Psoas muscle (tissue), 8 donors: ENCODE measurements around the gene RNF225. TPM values are rescaled to one million over a fixed set of nuclear protein-coding genes. Genes with fewer than 3 reads are reported as not detected.

Experiments
- ATAC-seq, 4 donors: fragments of 200-7000 bp; cut with Tn5 transposase; one replicate each; pipeline ENCODE4 v1.9.1; 2020; ENCODE audit warnings: moderate library complexity in 3 of 4, mild to moderate bottlenecking in 2 of 4
- DNase-seq, 2 donors: peaks; one replicate each; pipeline ENCODE4 v3.0.0-alpha.2; 2020
- H3K27ac ChIP-seq: fragments of 200-600 bp; one replicate; pipeline ENCODE4 v1.8.0; 2022
- H3K27me3 ChIP-seq, 3 donors: fragments of 200-600 bp in 1 of 3; one replicate each; pipeline versions ENCODE4 v1.6.1 to v1.8.0; 2013 to 2022; ENCODE audit warnings: low read length in 2 of 3, mild to moderate bottlenecking in 2 of 3, moderate library complexity in 1 of 3; ENCODE audit not compliant: insufficient read depth in 3 of 3
- H3K36me3 ChIP-seq, 2 donors: fragments of 200-600 bp in 1 of 2; one replicate each; pipeline versions ENCODE4 v1.6.1 to v1.8.0; 2013 to 2022; ENCODE audit warnings: low read depth in 1 of 2, mild to moderate bottlenecking in 1 of 2, moderate library complexity in 1 of 2; ENCODE audit not compliant: insufficient read depth in 1 of 2
- H3K4me1 ChIP-seq: fragments of 200-600 bp; one replicate; pipeline ENCODE4 v1.8.0; 2022
- H3K4me3 ChIP-seq: fragments of 200-600 bp; one replicate; pipeline ENCODE4 v1.8.0; 2022; ENCODE audit warnings: mild to moderate bottlenecking
- H3K9me3 ChIP-seq: fragments of 200-600 bp; one replicate; pipeline ENCODE4 v1.8.0; 2022
- WGBS, 3 donors: extraction: QIAGEN DNeasy Blood & Tissue Kit; methylation state at CpG; one replicate each; pipeline versions ENCODE4 v1.1.6 to v1.1.7; 2013; 5-methylcytosine and 5-hydroxymethylcytosine counted together
- intact Hi-C, 2 donors: fragments of 100-400 bp; cut with DNase I; formaldehyde crosslinking; loops; one replicate each; pipeline versions ENCODE4 v1.11.0 to v1.14.2; 2022
- polyA plus RNA-seq, 3 donors: library from polyadenylated mRNA; stranded (reverse); fragments of 200-250 nt; gene quantifications; one replicate each; pipeline ENCODE4 v1.2.3, GENCODE V29; 2013
- total RNA-seq, 4 donors: library from RNA; stranded (reverse); fragmentation: NEBNext Ultra II Directional in 2 of 4; extraction: Animal tissue kit (Norgen Biotek cat#: 25700) in 2 of 4; gene quantifications; one replicate each; pipeline versions ENCODE4 v1.2.1 to v1.2.4, GENCODE V29; 2021 to 2023
- TF ChIP-seq, protein P1 (sequence below): fragments of 200-600 bp; IDR thresholded peaks from one replicate; pipeline ENCODE4 v1.8.0; 2022; ENCODE audit warnings: antibody characterized with exemption
- donor health status: healthy with polysubstance abuse.
- donor health status: DM: no; HTN: no; CAD: no; lungs with moderate emphysema.
- donor health status: Bipolar disorder and iron deficiency.
- donor health status: healthy.
- donor health status: DM: yes; HTN: yes; CAD: no.
- donor health status: DM: no; HTN: no; CAD: no.
- donor health status: DM: no; HTN: no; CAD: no.
- donor health status: DM: yes; HTN: yes; CAD: no.

Gene RNF225
- total and polyA plus RNA-seq, 7 donors: not detected

GRCh38 chr19:58380037-58380661 is 15.3 kb upstream of the RNF225 start:
- Histone ChIP-seq H3K27ac (peak overlapping the region; percentile 90), H3K4me1 (peaks cover 22% of the 10 kb centered on the region), H3K9me3 (no peaks in the 10 kb centered on the region), H3K4me3 (peak overlapping the region; percentile 76), H3K36me3 (no peaks in the 10 kb centered on the region), H3K27me3 (no peaks in the 10 kb centered on the region)
- intact Hi-C loops: no loop called here
- 4 to 5% (median 5%) methylated on average over 24 of the region's 24 CpGs for WGBS, 3 donors
- TF ChIP-seq, protein P1, sequence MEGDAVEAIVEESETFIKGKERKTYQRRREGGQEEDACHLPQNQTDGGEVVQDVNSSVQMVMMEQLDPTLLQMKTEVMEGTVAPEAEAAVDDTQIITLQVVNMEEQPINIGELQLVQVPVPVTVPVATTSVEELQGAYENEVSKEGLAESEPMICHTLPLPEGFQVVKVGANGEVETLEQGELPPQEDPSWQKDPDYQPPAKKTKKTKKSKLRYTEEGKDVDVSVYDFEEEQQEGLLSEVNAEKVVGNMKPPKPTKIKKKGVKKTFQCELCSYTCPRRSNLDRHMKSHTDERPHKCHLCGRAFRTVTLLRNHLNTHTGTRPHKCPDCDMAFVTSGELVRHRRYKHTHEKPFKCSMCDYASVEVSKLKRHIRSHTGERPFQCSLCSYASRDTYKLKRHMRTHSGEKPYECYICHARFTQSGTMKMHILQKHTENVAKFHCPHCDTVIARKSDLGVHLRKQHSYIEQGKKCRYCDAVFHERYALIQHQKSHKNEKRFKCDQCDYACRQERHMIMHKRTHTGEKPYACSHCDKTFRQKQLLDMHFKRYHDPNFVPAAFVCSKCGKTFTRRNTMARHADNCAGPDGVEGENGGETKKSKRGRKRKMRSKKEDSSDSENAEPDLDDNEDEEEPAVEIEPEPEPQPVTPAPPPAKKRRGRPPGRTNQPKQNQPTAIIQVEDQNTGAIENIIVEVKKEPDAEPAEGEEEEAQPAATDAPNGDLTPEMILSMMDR: no peak
- DNase-seq: peak in 1 of 2 donors; percentile 22
- no peak for ATAC-seq

DNA sequence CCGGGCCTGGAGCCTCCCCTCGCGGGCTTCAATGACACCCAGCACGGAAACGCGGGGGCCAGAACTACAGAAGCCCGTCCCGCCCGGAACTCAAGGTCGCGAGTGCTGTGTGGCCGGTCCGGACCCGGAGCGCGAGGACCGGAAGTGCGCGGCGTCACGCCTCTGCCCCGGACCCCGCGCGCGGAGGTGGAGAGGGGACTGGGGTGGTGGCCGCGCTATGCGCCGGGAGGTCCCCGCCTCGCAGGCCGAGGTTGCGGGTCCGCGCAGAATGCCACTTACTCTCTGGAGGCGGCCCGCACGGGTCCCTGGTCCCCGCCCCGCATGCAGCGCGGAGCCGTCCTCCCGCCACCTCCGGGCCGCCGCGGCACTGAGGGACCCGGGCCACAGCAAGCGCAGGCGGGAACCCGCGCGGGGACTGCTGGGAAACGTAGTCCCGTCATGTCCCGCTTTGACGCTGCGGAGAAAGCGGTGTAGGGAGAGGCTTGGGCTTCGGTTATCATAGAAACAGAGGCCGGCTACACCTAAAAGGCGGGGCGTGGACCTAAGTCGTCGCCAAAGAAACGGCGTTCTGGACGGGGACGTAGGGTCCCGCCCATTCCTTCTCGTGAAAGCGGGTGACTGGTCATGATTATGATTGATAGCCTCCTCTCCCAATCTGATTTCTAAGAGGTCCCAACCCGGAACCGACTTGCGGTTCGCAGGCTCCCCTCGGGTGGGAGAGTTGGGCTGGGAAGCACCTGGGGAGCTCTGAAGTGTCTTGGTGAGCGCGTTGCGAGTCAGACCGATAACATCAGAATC is 14.6 kb upstream of the RNF225 start, which contains the start of gene ZNF837:
TSS of gene ZNF837 (minus strand) at position 369 of the 798 bp plus-strand sequence. CDS start 11,698 bp downstream, outside the sequence.
- Histone ChIP-seq H3K27me3 (no peaks in the 10 kb centered on the region), H3K4me1 (peaks cover 29% of the 10 kb centered on the region), H3K36me3 (no peaks in the 10 kb centered on the region), H3K27ac (peak within 1 kb of the TSS; percentile 90), H3K4me3 (peak within 1 kb of the TSS; percentile 76), H3K9me3 (no peaks in the 10 kb centered on the region)
- WGBS, 3 donors: 0 to 1% (median 0%) methylated on average over 62 to 83 of the region's 83 CpGs
- TF ChIP-seq, protein P1: no peak
- ATAC-seq (peak; percentile 90 to 95 (median 94)), DNase-seq (peak; percentile 98 to 99)
- intact Hi-C loops: no loop called here

DNA sequence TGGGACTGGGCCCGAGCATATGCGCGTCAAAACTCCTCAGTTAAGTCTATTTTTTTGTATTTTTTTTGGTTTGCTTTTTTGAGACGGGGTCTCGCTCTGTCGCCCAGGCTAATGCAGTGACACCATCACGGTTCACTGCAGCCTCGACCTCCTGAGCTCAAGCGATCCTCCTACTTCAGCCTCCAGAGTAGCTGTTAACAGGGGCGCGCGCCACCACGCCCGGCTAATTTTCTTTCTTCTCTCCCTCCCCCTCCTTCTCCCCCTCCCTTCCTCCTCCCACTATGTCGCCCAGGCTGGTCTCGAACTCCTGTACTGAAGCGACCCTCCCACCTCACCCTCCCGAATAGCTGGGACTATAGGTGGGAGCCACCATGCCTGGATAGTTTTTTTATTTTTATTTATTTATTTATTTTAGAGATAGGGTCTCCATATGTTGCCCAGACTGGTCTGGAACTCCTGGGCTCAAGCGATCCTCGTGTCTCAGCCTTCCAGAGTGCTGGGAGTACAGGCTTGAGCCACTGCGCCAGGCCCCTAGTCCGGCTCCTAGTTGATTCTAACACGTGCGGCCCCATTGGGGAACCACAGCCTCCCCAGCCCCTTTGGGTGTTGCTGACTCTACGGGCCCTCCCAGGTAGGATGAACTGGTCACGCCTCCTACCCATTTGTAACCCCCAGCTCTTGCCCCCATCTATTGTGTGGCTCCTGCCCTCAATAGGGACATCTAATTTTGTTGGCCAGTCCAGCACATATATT is 13.8 kb upstream of the RNF225 start:
- Histone ChIP-seq H3K9me3 (no peaks in the 10 kb centered on the region), H3K27me3 (no peaks in the 10 kb centered on the region), H3K4me1 (peaks cover 31% of the 10 kb centered on the region), H3K4me3 (peak overlapping the region; percentile 76), H3K27ac (peak overlapping the region; percentile 90), H3K36me3 (no peaks in the 10 kb centered on the region)
- TF ChIP-seq, protein P1: no peak
- ATAC-seq (no peak), DNase-seq (peak in 1 of 2 donors; percentile 55)
- intact Hi-C loops: no loop called here
- WGBS, 3 donors: 29 to 32% (median 30%) methylated on average over 26 of the region's 26 CpGs

GRCh38 chr19:58382997-58383603 is 12.4 kb upstream of the RNF225 start:
- Histone ChIP-seq H3K36me3 (peaks cover under 1% of the 10 kb centered on the region in 2 donors), H3K4me3 (no peak overlapping the region), H3K27me3 (no peaks in the 10 kb centered on the region), H3K9me3 (no peaks in the 10 kb centered on the region), H3K4me1 (peaks cover 36% of the 10 kb centered on the region), H3K27ac (no peak overlapping the region)
- TF ChIP-seq, protein P1: no peak
- intact Hi-C loops: no loop called here
- WGBS, 3 donors: 81 to 87% (median 86%) methylated on average over 6 of the region's 6 CpGs
- DNase-seq (peak in 1 of 2 donors; percentile 39), ATAC-seq (no peak)
